Activated T-cell treated with anti-CD3 and anti-CD28 coated beads, Interleukin-2, amount 50 U/mL, for 72 hours (primary cell): ENCODE results near the gene STAC3. TPM values are rescaled to one million over a fixed set of nuclear protein-coding genes. Genes with fewer than 3 reads are reported as not detected.

Experiments used
- total RNA-seq, 2 donors: library from RNA; stranded (reverse); gene quantifications; one replicate each; pipeline ENCODE4 v1.2.3, GENCODE V29; 2022

The STAC3 gene
- total RNA-seq, 2 donors from 2014 or later: 3.5 to 4.2 TPM

Other genes starting within 250 kb of the STAC3 start
- gene ZBTB39, start 244.6 kb downstream of the STAC3 start, total RNA-seq: 10 to 100 TPM in 1 of 2 donors, 1 to 10 TPM in 1; 9.7 to 10.3 TPM
- gene TAC3, start 234.7 kb downstream of the STAC3 start, total RNA-seq: 1 to 10 TPM; 4.2 to 4.4 TPM
- 10 to 100 TPM; 11.4 to 13.4 TPM for gene MYO1A, start 201.1 kb downstream of the STAC3 start, total RNA-seq
- gene NEMP1, start 172.4 kb downstream of the STAC3 start, total RNA-seq: 100 to 1,000 TPM; 114 to 119 TPM
- 10 to 100 TPM; 30.7 to 31.0 TPM for gene NAB2, start 162.1 kb downstream of the STAC3 start, total RNA-seq
- 100 to 1,000 TPM; 178 to 191 TPM for gene STAT6, start 139.8 kb downstream of the STAC3 start, total RNA-seq
- 1 to 10 TPM; 3.2 to 4.8 TPM for gene LRP1, start 122.7 kb downstream of the STAC3 start, total RNA-seq
- not detected for gene LRP1-AS, start 103.6 kb downstream of the STAC3 start, total RNA-seq
- 1 to 10 TPM; 1.5 to 2.3 TPM for gene NXPH4, start 34.4 kb downstream of the STAC3 start, total RNA-seq
- 100 to 1,000 TPM; 507 to 550 TPM for gene SHMT2, start 21.5 kb downstream of the STAC3 start, total RNA-seq
- 10 to 100 TPM; 78.9 to 79.1 TPM for gene R3HDM2, start 179.9 kb upstream of the STAC3 start, total RNA-seq
- not detected for gene INHBC, start 183.6 kb upstream of the STAC3 start, total RNA-seq
- 1 to 10 TPM; 3.8 to 4.8 TPM for gene INHBE, start 204.1 kb upstream of the STAC3 start, total RNA-seq
- 1 to 10 TPM in 1 of 2 donors, under 1 TPM in 1; 0.21 to 1.3 TPM for gene GLI1, start 208.6 kb upstream of the STAC3 start, total RNA-seq
- gene ARHGAP9, start 228.7 kb upstream of the STAC3 start, total RNA-seq: 100 to 1,000 TPM; 119 to 153 TPM
- gene MARS1, start 236.9 kb upstream of the STAC3 start, total RNA-seq: 100 to 1,000 TPM; 575 to 653 TPM